Colonic mucosa (tissue), 4 donors: ENCODE data around the gene DDX39A. TPM values are rescaled to one million over a fixed set of nuclear protein-coding genes. Genes with fewer than 3 reads are reported as not detected.

Experiments
- DNase-seq: peaks from one replicate; pipeline ENCODE4 v3.0.0-alpha.2; 2020
- H3K27ac ChIP-seq: fragments of 200-600 bp; one replicate; pipeline ENCODE4 v1.8.0; 2021
- H3K27me3 ChIP-seq: fragments of 200-600 bp; one replicate; pipeline ENCODE4 v1.8.0; 2021
- H3K36me3 ChIP-seq: fragments of 200-600 bp; one replicate; pipeline ENCODE4 v1.8.0; 2021
- H3K4me1 ChIP-seq: fragments of 200-600 bp; one replicate; pipeline ENCODE4 v1.8.0; 2021; ENCODE audit warnings: mild to moderate bottlenecking
- H3K4me3 ChIP-seq: fragments of 200-600 bp; one replicate; pipeline ENCODE4 v1.8.0; 2021
- H3K9ac ChIP-seq, 2 donors: one replicate each; pipeline ENCODE4 v1.7.0; 2013; ENCODE audit warnings: control low read depth in 2 of 2, low read depth in 2 of 2, low read length in 2 of 2
- H3K9me3 ChIP-seq: fragments of 200-600 bp; one replicate; pipeline ENCODE4 v1.8.0; 2021
- intact Hi-C: fragments of 100-400 bp; cut with DNase I; formaldehyde crosslinking; loops from one replicate; pipeline ENCODE4 v1.14.1; 2022
- total RNA-seq, 2 donors: library from RNA; stranded (reverse); fragmentation: NEBNext Ultra II Directional in 1 of 2; extraction: Animal tissue kit (Norgen Biotek cat#: 25700) in 1 of 2; gene quantifications; one replicate each; pipeline ENCODE4 v1.2.1, GENCODE V29; 2021
- TF ChIP-seq, protein P1 (sequence below): fragments of 200-600 bp; IDR thresholded peaks from one replicate; pipeline ENCODE4 v1.8.0; 2022; ENCODE audit warnings: antibody characterized with exemption, mild to moderate bottlenecking
- donor health status: healthy.
- donor health status: DM: no; HTN: no; CAD: no.
- donor health status: DM: no; HTN: no; CAD: no.

DDX39A gene
- total RNA-seq, 2 donors from 2014 or later: 55.2 to 160 TPM

DNA sequence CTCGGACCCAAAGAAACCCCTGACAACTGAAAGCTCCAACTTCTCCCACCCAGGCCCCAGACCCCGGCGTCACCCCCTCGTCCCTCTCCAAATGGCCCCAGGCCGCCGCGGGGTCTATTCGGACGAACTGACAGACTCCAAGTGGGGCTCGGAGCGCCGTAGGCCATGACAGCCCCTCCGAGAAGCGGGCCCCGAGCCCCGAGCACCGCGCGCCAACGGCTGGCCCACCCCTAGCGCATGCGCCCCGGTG is 360 bp downstream of the DDX39A start:
- Histone ChIP-seq H3K9me3 (no peaks in the 10 kb centered on the region), H3K27me3 (no peaks in the 10 kb centered on the region), H3K4me1 (peaks cover 14% of the 10 kb centered on the region), H3K4me3 (peak overlapping the region; percentile 84), H3K36me3 (no peaks in the 10 kb centered on the region), H3K27ac (peak overlapping the region; percentile 95), H3K9ac (peak overlapping the region; percentile 83 to 86)
- DNase-seq: peak; percentile 88
- intact Hi-C loops: no loop called here
- TF ChIP-seq, protein P1, sequence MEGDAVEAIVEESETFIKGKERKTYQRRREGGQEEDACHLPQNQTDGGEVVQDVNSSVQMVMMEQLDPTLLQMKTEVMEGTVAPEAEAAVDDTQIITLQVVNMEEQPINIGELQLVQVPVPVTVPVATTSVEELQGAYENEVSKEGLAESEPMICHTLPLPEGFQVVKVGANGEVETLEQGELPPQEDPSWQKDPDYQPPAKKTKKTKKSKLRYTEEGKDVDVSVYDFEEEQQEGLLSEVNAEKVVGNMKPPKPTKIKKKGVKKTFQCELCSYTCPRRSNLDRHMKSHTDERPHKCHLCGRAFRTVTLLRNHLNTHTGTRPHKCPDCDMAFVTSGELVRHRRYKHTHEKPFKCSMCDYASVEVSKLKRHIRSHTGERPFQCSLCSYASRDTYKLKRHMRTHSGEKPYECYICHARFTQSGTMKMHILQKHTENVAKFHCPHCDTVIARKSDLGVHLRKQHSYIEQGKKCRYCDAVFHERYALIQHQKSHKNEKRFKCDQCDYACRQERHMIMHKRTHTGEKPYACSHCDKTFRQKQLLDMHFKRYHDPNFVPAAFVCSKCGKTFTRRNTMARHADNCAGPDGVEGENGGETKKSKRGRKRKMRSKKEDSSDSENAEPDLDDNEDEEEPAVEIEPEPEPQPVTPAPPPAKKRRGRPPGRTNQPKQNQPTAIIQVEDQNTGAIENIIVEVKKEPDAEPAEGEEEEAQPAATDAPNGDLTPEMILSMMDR: no peak

DNA sequence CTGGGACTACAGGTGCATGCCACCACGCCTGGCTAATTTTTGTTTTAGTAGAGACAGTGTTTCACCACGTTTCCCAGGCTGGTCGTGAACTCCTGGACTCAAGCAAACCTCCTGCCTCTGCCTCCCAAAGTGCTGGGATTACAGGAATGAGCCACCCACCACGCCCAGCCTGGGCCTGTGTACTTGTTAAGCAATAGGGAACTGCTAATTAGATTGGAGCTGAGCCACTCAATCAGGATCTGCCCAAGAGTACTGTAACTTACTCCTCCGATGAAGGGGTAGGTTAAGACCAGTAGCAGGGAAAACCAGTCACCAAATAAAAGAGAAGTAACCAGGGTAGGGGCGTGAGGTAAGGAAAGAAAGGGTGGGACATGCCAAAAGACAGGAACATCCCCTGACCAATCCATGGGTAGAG is 2.3 kb downstream of the DDX39A start:
- H3K9me3 ChIP-seq: no peaks in the 10 kb centered on the region
- no peaks in the 10 kb centered on the region for H3K27me3 ChIP-seq
- H3K27ac ChIP-seq: peak overlapping the region; percentile 55
- peaks cover 5% of the 10 kb centered on the region for H3K36me3 ChIP-seq
- H3K4me3 ChIP-seq: peak overlapping the region; percentile 4
- peak overlapping the region in 1 of 2 donors; percentile 34 for H3K9ac ChIP-seq
- intact Hi-C loops: no loop called here
- TF ChIP-seq, protein P1: no peak
- H3K4me1 ChIP-seq: peaks cover 14% of the 10 kb centered on the region
- DNase-seq: peak; percentile 79

DNA sequence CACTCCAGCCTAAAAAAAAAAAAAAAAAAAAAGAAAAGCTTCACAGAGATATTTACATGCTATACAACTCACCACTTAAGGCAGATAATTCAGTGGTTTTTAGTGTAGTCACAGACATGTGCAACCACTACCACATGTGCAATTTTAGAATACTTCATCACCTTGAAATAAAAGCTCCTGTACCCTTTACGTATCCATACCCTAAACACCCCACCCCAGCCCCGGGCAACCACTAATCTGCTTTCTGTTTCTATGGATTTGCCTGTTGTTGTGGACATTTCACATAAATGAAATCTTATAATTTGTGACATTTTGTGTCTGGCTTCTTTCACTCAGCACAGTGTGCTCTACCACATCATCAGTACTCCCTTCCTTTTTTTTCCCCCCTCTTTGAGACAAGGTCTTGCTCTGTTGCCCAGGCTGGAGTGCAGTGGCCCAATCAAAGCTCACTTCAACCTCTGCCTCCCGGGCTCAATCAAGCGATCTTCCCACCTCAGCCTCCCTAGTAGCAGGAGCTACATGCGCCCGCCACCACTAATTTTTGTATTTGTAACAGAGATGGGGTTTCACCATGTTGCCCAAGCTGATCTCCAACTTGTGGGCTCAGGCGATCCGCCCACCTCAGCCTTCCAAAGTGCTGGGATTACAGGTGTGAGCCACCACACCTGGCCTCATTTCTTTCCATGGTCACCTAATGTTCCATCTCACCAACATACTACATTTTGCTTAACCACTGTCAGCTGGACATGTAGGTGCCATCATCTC is 4.0 kb downstream of the DDX39A start:
- no peak overlapping the region for H3K9ac ChIP-seq
- no peak for DNase-seq
- peaks cover 18% of the 10 kb centered on the region for H3K36me3 ChIP-seq
- H3K4me1 ChIP-seq: peaks cover 14% of the 10 kb centered on the region
- H3K27me3 ChIP-seq: no peaks in the 10 kb centered on the region
- H3K4me3 ChIP-seq: no peak overlapping the region
- intact Hi-C loops: no loop called here
- TF ChIP-seq, protein P1: no peak
- H3K9me3 ChIP-seq: no peaks in the 10 kb centered on the region
- H3K27ac ChIP-seq: no peak overlapping the region

DNA sequence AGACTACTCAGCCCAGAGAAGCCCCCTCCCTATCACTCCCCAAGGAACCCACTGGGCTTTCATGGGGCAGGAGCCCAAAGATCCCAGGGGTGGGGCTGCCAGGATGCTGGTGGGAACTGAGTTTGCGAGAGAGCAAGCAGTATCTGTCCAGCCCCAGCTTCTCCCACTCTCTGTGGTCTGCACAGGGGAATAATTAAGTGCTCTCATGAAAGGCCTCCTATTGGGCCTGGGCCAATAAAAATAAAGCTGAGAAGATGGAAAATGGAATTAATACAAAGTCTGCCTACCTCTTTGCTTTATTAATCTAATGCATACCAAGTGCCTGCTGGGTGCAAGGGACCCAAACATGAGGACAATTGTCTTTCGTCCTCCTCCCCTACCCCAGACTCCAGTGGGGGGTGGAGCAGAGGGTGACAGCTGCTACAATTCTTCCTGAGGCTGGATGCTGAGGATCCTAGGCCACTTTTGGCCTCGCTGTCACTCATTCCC is 5.4 kb downstream of the DDX39A start:
- Histone ChIP-seq H3K9me3 (no peaks in the 10 kb centered on the region), H3K9ac (no peak overlapping the region), H3K4me3 (no peak overlapping the region), H3K27me3 (no peaks in the 10 kb centered on the region), H3K4me1 (peaks cover 14% of the 10 kb centered on the region), H3K36me3 (peaks cover 30% of the 10 kb centered on the region), H3K27ac (no peak overlapping the region)
- intact Hi-C loops: no loop called here
- TF ChIP-seq, protein P1: no peak
- no peak for DNase-seq

DNA sequence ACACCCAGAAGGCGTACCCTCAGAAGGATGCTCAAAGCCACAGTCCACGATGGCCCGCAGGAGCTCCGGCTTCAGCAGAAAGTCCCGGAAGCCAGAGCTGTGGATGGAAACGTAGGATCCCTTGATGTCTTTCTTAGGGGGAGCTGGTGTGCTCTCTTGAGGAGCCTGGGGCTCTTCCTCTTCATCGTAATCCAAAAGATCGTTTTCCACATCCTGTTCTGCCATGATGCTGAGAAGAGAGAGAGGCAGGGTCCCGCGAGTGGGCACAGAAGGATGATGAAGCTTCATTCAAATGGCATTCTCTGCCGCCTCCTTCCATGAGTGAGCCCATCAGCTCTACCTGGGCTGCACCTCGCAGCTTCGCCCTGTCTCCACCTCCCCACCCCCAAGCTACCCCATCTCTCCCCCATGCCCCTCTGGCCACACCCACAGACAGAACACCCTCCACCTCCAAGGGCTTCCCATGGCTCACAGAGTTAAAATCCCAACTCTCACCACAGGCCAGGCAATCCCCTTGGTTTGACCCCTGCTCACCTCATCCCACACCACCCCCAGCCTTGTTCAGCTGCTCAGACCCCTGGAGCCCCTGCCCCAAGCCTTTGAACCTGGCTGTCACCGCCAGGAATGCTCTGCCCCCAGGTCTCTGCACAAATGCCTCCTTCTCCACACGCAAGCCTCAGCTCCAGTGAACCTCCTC is 6.0 kb downstream of the DDX39A start:
- Histone ChIP-seq H3K9me3 (no peaks in the 10 kb centered on the region), H3K27me3 (no peaks in the 10 kb centered on the region), H3K9ac (no peak overlapping the region), H3K4me3 (no peak overlapping the region), H3K27ac (no peak overlapping the region), H3K36me3 (peaks cover 30% of the 10 kb centered on the region), H3K4me1 (peaks cover 18% of the 10 kb centered on the region)
- TF ChIP-seq, protein P1: no peak
- intact Hi-C loops: no loop called here
- no peak for DNase-seq
